ENCODE measurements around the gene PIERCE2. TPM values are rescaled to one million over a fixed set of nuclear protein-coding genes. Genes with fewer than 3 reads are reported as not detected.

Gene PIERCE2
- total RNA-seq, 1 experiment from 2014 or later = 0.44 TPM

GRCh38 chr15:55389264-55389607, 19.1 kb upstream of the PIERCE2 start:
- no peak for DNase-seq
- Histone ChIP-seq H3K4me1 (ENCODE audit: insufficient read depth, low read length) (no peaks in the 10 kb centered on the region), H4K8ac (replicated peaks; ENCODE audit: insufficient read length, low read depth, low read length) (no peak overlapping the region), H2BK120ac (ENCODE audit: low read depth, low read length, poor library complexity, severe bottlenecking) (no peak overlapping the region), H3K18ac (ENCODE audit: insufficient read length, low read depth, low read length) (no peak overlapping the region), H3K23ac (ENCODE audit: insufficient read length, low read depth, low read length) (no peak overlapping the region), H4K5ac (ENCODE audit: insufficient read length, low read depth, low read length) (no peak overlapping the region), H3K27ac (ENCODE audit: insufficient read length, low read depth, low read length) (no peak overlapping the region), H3K27me3 (ENCODE audit: insufficient read depth, low read length) (no peaks in the 10 kb centered on the region), H3K56ac (ENCODE audit: insufficient read length, low read depth, low read length) (no peak overlapping the region), H3T11ph (ENCODE audit: low read length) (no peak overlapping the region), H3K9me3 (ENCODE audit: control insufficient read depth, low read depth, low read length) (no peaks in the 10 kb centered on the region), H3K4ac (ENCODE audit: low read depth, low read length) (no peak overlapping the region), H3K14ac (ENCODE audit: insufficient read depth, low read length) (no peak overlapping the region), H2BK20ac (ENCODE audit: low read depth, low read length, poor library complexity, severe bottlenecking) (no peak overlapping the region), H3K9ac (ENCODE audit: extremely low read depth, insufficient read length, low read length) (no peak overlapping the region), H2BK15ac (ENCODE audit: low read depth, low read length) (no peak overlapping the region), H3K4me2 (ENCODE audit: insufficient read depth, insufficient read length, low read length) (no peak overlapping the region), H4K20me1 (ENCODE audit: control insufficient read depth, insufficient read depth, insufficient read length) (no peaks in the 10 kb centered on the region), H2AK5ac (ENCODE audit: insufficient read length, low read length) (no peak overlapping the region), H3K23me2 (ENCODE audit: insufficient read length, low read depth, low read length, poor library complexity, severe bottlenecking) (no peaks in the 10 kb centered on the region), H2BK12ac (ENCODE audit: insufficient read length, low read depth, low read length) (no peak overlapping the region), H2BK5ac (ENCODE audit: insufficient read length, low read length) (no peak overlapping the region), H4K91ac (ENCODE audit: insufficient read length, low read depth, low read length) (no peak overlapping the region), H3K79me2 (ENCODE audit: insufficient read depth, low read length) (no peaks in the 10 kb centered on the region), H3K79me1 (ENCODE audit: insufficient read depth, low read depth, low read length, poor library complexity, severe bottlenecking) (no peaks in the 10 kb centered on the region), H2AFZ (ENCODE audit: low read length) (no peak overlapping the region)
- no peaks in the 10 kb centered on the region for H3K36me3 Mint-ChIP-seq (ENCODE audit: insufficient read depth in 1 of 3, low read depth in 3 of 3)
- H3K9me3 Mint-ChIP-seq = no peaks in the 10 kb centered on the region
- no peak for TF ChIP-seq CTCF (conservative IDR thresholded peaks at IDR 0.05)
- H3K4me3 Mint-ChIP-seq = no peak overlapping the region
- H3K4me1 Mint-ChIP-seq = no peaks in the 10 kb centered on the region
- no peak overlapping the region for H3K27ac Mint-ChIP-seq
- no peaks in the 10 kb centered on the region for H3K27me3 Mint-ChIP-seq (ENCODE audit: low read depth)
